ENCODE results near the gene GOLGB1.
"Not testable (repeated sequence)": the region's sequence is repeated elsewhere in the genome, so short reads cannot be mapped to it uniquely, and the experiment has no call there.

GOLGB1 gene

GRCh38 chr3:121759541-121760202 lies 10.1 kb upstream of the GOLGB1 start:
- H3K36me3 ChIP-seq: no peaks in the 10 kb centered on the region
- no peak overlapping the region; the same call in 1 of the 2 replicates for H3K27ac ChIP-seq
- peaks cover 36% of the 10 kb centered on the region for H3K4me1 ChIP-seq
- peak overlapping the region; percentile 71 for H3K4me2 ChIP-seq
- no peaks in the 10 kb centered on the region for H4K20me1 ChIP-seq
- H3K9me3 ChIP-seq: no peaks in the 10 kb centered on the region
- no peak overlapping the region for H3K4me3 ChIP-seq
- no peak overlapping the region for H3K9ac ChIP-seq
- H3K27me3 ChIP-seq: no peaks in the 10 kb centered on the region
- no peak for TF ChIP-seq Cebpa-rat (IDR thresholded peaks at IDR 0.05)

GRCh38 chr3:121758727-121759450 lies 9.3 kb upstream of the GOLGB1 start:
- peak overlapping the region; percentile 71 for H3K4me2 ChIP-seq

GRCh38 chr3:121757812-121758545 lies 8.4 kb upstream of the GOLGB1 start:
- Histone ChIP-seq H3K4me1 (peaks cover 36% of the 10 kb centered on the region), H3K9ac (no peak overlapping the region), H4K20me1 (no peaks in the 10 kb centered on the region), H3K36me3 (no peaks in the 10 kb centered on the region), H3K27me3 (no peaks in the 10 kb centered on the region), H3K4me3 (no peak overlapping the region), H3K4me2 (0 out of 2 replicates have a peak overlapping the region, but pooled peaks have one; percentile 1), H3K9me3 (no peaks in the 10 kb centered on the region), H3K27ac (no peak overlapping the region)
- no peak for TF ChIP-seq Cebpa-rat (IDR thresholded peaks at IDR 0.05)

More at GRCh38 chr3:121758727-121759450, 9.3 kb upstream of the GOLGB1 start:
- Histone ChIP-seq H3K36me3 (no peaks in the 10 kb centered on the region), H3K9ac (no peak overlapping the region), H3K4me3 (no peak overlapping the region), H3K4me1 (peaks cover 36% of the 10 kb centered on the region), H3K27me3 (no peaks in the 10 kb centered on the region), H4K20me1 (no peaks in the 10 kb centered on the region), H3K9me3 (no peaks in the 10 kb centered on the region), H3K27ac (no peak overlapping the region)
- no peak for TF ChIP-seq Cebpa-rat (IDR thresholded peaks at IDR 0.05)

- Histone ChIP-seq H3K9ac (no peak overlapping the region), H3K27ac (no peak overlapping the region), H4K20me1 (no peaks in the 10 kb centered on the region), H3K36me3 (no peaks in the 10 kb centered on the region), H3K4me2 (0 out of 2 replicates have a peak overlapping the region, but pooled peaks have one; percentile 1), H3K4me1 (peaks cover 36% of the 10 kb centered on the region), H3K4me3 (no peak overlapping the region), H3K9me3 (no peaks in the 10 kb centered on the region), H3K27me3 (no peaks in the 10 kb centered on the region)
- no peak for TF ChIP-seq Cebpa-rat (IDR thresholded peaks at IDR 0.05)
Observed at GRCh38 chr3:121757087-121757811, 7.7 kb upstream of the GOLGB1 start.

DNA sequence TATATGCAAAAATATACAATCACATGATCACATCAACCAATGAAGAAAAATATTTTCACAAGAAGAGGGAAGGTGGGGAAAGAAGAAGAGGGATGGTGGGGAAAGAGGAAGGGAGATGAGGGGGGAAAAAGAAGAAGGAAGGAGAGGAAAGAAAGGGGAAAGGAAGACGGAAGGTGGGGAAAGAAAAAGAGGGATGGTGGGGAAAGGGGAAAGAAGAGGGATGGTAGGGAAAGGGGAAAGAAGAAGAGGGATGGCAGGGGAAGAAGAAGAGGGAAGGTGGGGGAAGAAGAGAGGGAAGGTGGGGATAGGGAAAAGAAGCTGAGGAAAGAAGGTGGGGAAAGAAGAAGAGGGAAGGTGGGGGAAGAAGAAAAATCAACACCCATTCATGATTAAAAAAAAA lies 3.2 kb upstream of the GOLGB1 start:
- Histone ChIP-seq H3K27ac (no peak overlapping the region), H3K4me1 (peaks cover 33% of the 10 kb centered on the region), H3K4me3 (no peak overlapping the region), H4K20me1 (peaks cover 15% of the 10 kb centered on the region), H3K4me2 (no peak overlapping the region), H3K9ac (no peak overlapping the region), H3K36me3 (no peaks in the 10 kb centered on the region), H3K27me3 (no peaks in the 10 kb centered on the region), H3K9me3 (no peaks in the 10 kb centered on the region)
- TF ChIP-seq Cebpa-rat (IDR thresholded peaks at IDR 0.05): no peak

DNA sequence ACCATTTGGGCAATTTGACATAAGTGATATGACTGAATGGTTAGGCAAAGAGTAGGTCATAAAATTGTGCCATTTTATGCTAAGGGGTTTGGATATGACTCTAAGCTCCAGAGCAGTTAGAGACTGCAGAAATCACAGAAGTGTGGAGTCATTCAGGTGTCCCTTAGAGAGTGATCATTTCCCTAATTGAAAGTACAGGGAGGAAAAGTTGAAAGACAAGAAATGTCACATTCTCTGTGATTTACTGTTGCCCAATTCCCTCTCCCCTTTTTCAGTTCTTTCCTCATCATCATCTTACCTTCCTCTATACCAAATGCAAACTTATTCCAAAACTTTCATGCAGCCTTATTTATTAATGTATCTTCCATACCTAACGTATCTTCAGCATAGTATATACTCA lies 2.7 kb upstream of the GOLGB1 start:
- peaks cover 32% of the 10 kb centered on the region for H3K4me1 ChIP-seq
- H3K36me3 ChIP-seq: no peaks in the 10 kb centered on the region
- no peak overlapping the region for H3K4me2 ChIP-seq
- no peaks in the 10 kb centered on the region for H3K27me3 ChIP-seq
- TF ChIP-seq Cebpa-rat (IDR thresholded peaks at IDR 0.05): no peak
- H3K4me3 ChIP-seq: no peak overlapping the region
- H3K27ac ChIP-seq: no peak overlapping the region
- no peaks in the 10 kb centered on the region for H3K9me3 ChIP-seq
- H3K9ac ChIP-seq: no peak overlapping the region
- peaks cover 15% of the 10 kb centered on the region for H4K20me1 ChIP-seq

DNA sequence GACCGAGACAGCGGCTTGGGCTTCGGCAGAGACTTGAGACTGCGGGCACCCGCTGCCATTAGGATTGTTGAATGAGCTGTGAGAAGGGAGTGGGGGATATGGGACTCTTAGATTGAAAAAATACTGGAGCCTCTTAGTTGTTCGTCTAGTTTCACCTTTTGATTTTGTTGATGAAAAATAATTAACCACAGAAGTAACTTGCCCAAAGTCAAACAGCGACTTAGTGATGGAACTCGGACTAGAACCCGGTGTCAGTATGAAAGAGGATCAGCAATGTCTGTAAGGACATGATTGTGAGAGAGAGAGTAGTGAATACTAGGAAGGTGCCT lies 510 bp upstream of the GOLGB1 start:
- Histone ChIP-seq H3K9me3 (no peaks in the 10 kb centered on the region), H3K4me2 (peak overlapping the region; percentile 95), H3K4me1 (peaks cover 24% of the 10 kb centered on the region), H3K9ac (0 out of 2 replicates have a peak overlapping the region, but pooled peaks have one; percentile 44), H3K36me3 (no peaks in the 10 kb centered on the region), H4K20me1 (peaks cover 15% of the 10 kb centered on the region), H3K27me3 (no peaks in the 10 kb centered on the region), H3K4me3 (peak overlapping the region; percentile 92), H3K27ac (peak overlapping the region; percentile 47; the same call in 1 of the 2 replicates)
- no peak for TF ChIP-seq Cebpa-rat (IDR thresholded peaks at IDR 0.05)

GRCh38 chr3:121748680-121749275 lies 763 bp downstream of the GOLGB1 start:
- TF ChIP-seq Cebpa-rat (IDR thresholded peaks at IDR 0.05): no peak
- Histone ChIP-seq H3K9me3 (no peaks in the 10 kb centered on the region), H3K36me3 (no peaks in the 10 kb centered on the region), H3K4me3 (peak overlapping the region; percentile 92), H3K9ac (peak overlapping the region; percentile 84), H3K4me1 (peaks cover 24% of the 10 kb centered on the region), H4K20me1 (peaks cover 15% of the 10 kb centered on the region), H3K27ac (peak overlapping the region; percentile 81), H3K27me3 (no peaks in the 10 kb centered on the region), H3K4me2 (peak overlapping the region; percentile 95)

DNA sequence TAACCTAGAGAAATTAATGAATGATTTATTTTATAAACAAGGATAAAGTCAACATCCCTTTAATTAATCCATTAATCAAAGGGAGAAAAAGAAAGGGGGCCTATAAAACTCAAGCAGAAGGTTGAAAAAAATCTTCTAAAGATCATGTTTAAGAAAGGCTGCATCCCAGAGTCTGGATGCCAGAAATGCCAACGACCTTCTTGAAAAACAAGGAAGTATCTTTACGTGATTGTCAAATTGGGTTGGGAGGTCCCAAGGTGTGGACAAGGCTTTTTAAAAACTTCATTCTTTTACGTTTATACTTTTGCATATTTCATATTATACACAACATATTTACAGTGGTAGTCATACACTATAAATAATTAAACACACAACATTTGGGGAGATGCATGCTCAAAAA lies 1.6 kb downstream of the GOLGB1 start:
- peaks cover 24% of the 10 kb centered on the region for H3K4me1 ChIP-seq
- peak overlapping the region; percentile 92 for H3K4me3 ChIP-seq
- H3K36me3 ChIP-seq: 0 out of 2 replicates have a peak, but pooled peaks cover 4% of the 10 kb centered on the region
- H3K9me3 ChIP-seq: peaks cover 4% of the 10 kb centered on the region; the same call in 1 of the 2 replicates
- no peak for TF ChIP-seq Cebpa-rat (IDR thresholded peaks at IDR 0.05)
- no peak overlapping the region for H3K9ac ChIP-seq
- peaks cover 15% of the 10 kb centered on the region for H4K20me1 ChIP-seq
- H3K27me3 ChIP-seq: no peaks in the 10 kb centered on the region
- H3K27ac ChIP-seq: no peak overlapping the region
- H3K4me2 ChIP-seq: peak overlapping the region; percentile 95

DNA sequence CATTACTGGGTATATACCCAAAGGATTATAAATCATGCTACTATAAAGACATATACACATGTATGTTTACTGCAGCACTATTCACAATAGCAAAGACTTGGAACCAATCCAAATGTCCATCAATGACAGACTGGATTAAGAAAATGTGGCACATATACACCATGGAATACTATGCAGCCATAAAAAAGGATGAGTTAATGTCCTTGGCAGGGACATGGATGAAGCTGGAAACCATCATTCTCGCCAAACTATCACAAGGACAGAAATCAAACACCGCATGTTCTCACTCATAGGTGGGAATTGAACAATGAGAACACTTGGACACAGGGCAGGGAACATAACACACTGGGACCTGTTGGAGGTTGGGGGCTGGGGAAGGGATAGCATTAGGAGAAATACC lies 6.4 kb downstream of the GOLGB1 start:
- not testable (repeated sequence) for H3K4me3 ChIP-seq, H3K4me2 ChIP-seq, H4K20me1 ChIP-seq, H3K36me3 ChIP-seq, H3K27ac ChIP-seq, H3K9ac ChIP-seq, H3K27me3 ChIP-seq
- Histone ChIP-seq H3K9me3 (peaks cover 18% of the 10 kb centered on the region), H3K4me1 (peaks cover 12% of the 10 kb centered on the region)

All from BLaER1 (cell line).